Cardiac septum (tissue), 1 donor: ENCODE data around the gene TMEM190. TPM values are rescaled to one million over a fixed set of nuclear protein-coding genes. Genes with fewer than 3 reads are reported as not detected.

ENCODE experiments used
- DNase-seq: peaks from one replicate; pipeline ENCODE4 v3.0.0-alpha.2; 2020; ENCODE audit warnings: low spot score
- intact Hi-C: fragments of 100-400 bp; cut with DNase I; formaldehyde crosslinking; loops from one replicate; pipeline ENCODE4 v1.14.0; 2022
- total RNA-seq: library from RNA; stranded (reverse); fragmentation: NEBNext Ultra II Directional; extraction: Animal tissue kit (Norgen Biotek cat#: 25700); gene quantifications from one replicate; pipeline ENCODE4 v1.2.1, GENCODE V29; 2021
- donor health status: DM: no; HTN: no; CAD: no.

TMEM190 gene
- total RNA-seq, 1 donor from 2014 or later = not detected

DNA sequence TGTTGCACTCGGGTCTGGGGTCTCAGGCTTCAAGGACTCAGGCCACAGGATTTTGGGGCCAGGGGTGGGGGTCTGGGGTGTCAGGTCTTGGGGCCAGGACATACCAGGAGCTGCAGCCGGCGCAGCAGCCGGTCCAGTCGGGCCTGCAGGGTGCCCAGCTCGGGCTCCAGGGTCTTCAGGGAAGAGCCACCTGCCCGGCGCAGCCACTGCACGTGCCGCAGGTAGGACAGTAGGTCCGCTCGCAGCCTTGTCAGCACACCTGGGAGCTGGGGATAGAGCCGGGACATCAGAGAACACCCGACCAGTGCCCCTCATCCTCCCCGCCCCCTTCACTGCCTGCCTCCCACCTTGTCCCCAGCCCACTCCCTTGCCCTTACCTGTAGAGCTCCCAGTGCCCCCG, 8.5 kb upstream of the TMEM190 start:
- DNase-seq = no peak
- intact Hi-C loops = no loop called here

DNA sequence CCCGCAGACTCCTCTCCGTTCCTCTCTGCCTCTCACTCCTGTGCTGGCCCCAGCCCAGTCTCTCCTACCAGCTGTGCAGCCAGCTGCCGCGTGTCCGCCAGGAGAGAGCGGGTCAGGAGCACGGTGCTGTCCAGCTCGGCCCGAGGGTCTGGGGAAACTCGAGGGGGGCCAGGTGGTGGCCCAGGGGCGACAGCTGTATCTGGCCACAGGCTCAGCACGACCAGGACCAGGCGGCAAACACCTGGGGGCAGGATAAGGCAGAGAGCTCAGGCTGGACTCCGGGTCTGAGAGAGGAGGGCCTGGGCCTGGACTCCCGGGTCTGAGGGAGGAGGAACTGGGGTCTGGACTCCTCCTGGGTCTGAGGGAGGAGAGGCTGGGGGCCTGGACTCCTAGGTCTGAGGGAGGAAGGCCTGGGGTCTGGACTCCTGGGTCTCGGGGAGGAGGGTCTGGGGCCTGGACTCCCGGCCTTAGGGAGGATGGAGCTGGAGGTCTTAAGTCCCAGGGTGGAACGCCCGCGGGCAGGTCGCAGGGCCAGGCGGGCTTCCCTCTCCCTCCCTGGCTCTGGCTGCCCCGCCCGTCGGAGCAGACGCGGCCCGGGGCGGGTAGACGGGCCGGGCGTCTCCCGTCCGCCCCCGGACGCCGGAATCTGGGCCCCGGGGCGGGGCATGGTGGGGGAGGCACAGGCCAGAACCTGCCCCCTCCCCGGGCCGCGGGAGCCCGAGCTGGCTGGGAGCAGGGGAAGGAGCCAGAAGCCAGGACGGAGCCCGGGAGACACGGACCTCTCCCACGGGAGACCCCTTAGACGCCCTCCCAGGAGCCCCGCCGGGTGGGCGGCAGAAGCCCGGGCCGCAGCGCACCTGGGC, 7.7 kb upstream of the TMEM190 start:
- intact Hi-C loops = no loop called here
- no peak for DNase-seq

DNA sequence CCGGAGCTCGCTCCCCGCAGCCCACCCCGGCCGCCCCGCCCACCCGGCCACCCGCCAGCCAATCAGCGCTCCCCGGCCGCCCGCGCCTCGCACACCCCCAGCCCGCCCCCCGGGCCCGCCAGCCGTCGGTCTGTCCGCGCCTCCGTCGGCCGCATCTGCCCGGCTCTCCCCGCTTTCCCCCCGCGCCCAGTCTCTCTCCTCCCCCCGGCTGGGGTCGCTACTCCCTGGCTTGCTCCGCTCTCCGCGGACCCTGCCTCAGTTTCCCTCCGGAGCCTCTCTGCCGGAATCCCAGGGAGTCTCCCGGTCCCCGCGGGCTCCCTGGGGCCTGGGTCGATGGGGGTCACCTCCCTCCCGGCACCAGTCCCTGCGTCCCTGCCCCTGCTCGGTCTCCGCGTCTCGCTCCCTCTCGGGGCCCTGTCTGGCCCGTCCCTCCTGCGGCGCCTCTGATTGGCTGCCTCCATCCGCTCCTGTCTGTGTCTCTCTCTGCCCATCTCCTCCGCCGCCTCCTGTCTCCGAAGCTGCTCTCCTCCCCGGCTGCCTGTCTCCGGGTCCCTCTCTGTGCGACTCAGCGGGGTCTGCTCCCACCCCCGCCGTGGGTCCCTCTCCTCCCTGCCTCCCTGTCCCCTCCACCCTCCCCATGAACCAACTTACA, 6.8 kb upstream of the TMEM190 start:
- DNase-seq = no peak
- intact Hi-C loops = no loop called here

DNA sequence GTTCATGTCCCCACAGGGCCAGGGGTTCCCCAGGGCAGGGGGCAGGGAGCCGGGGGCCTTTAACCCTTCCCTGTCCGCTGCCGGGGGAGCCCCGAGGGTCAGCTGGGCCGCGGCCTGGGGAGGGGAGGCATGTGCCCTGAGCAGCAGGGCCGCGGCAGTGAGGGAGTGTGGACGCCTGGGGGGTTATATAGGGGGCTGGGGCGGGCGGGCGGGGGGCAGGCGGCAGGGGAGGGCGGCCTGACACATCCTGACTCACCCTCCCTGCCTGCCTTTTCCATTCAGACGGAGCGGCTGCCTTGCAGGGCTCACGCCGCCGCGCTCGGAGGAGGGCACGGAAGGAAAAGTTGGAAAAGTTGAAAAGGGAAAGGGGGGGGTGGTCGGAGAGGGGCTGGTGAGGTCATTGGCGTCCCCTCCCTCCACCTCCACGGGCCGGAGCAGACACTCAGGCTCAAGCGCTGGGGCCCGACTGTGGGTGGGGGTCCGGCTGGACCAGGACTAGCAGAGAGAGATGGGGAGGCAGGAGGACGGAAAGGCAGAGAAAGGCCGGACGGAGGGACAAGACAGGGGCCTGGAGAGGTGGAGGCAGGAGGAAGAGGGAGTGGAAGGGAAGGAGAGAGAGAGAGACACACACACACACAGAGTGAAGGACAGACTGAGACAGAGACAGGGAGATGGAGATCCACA, 6.2 kb upstream of the TMEM190 start, which contains the start of gene IL11:
IL11 (minus strand) TSS at position 159 of the 684 bp plus-strand sequence; CDS start at position 6, 153 bp downstream.
- intact Hi-C loops = no loop called here
- no peak for DNase-seq

DNA sequence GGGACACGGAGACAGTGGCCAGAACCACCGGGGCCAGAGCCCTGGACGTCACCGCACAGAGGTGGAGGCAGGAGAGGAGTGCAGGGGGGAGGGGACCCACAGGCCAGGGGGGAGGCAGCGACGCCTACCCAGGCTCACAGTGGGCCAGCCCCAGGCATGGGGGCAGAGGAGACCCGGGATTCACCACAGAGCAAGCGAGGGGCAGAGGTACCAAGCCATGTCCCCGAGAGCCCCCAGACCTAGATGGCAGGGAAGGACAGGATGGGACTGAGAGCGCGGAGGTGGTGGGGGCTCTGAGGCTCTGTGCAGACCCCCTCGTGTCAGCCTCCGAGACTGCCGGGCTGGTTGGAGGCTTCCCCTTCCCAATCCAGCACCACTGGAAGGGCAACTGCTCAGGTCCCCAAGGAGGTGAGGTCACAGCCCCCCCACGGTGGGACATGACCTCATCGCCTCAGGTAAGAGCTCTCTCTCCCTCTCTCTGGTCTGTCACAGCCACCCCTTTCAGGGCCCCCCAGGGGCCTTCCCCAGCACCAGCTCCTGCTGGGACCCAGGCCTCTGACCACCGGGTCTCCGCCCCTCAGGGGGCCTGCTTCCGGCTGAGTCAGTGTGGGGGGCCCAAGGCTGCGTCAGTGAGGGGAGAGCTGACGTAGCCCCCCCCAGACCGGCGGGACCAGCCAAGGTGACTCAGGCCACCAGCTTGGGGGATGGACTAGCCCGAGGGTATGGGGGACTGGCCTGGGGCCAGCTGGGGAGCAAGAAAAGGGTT, 4.1 kb upstream of the TMEM190 start:
- no peak for DNase-seq

DNA sequence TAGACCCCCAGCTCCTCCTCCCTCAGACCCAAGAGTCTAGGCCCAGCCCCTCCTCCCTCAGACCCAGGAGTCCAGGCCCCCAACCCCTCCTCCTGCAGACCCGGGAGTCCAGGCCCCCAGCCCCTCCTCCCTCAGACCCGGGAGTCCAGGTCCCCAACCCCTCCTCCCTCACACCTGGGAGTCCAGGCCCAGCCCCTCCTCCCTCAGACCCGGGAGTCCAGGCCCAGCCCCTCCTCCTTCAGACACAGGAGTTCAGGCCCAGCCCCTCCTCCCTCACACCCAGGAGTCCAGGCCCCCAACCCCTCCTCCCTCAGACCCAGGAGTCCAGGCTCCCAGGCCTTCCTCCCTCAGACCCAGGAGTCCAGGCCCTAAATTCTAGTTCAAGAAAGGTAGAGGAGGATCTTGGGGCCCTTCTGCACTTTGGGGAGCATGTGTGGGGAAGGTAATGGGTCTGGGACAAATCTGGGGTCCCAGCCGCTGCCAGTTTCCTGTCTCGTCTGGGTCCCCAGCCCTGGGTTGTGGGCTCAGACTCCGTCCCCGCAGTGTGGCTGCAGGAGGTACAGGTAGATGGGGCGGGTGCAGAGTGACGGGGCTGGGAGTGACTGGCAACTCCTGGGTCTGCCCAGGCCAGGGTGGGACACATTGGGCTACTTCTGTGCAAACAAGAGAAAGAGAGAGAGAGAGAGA, 3.2 kb upstream of the TMEM190 start:
- no peak for DNase-seq
- intact Hi-C loops = no loop called here

More for the DNA sequence above, 4.1 kb upstream of the TMEM190 start:
- intact Hi-C loops = no loop called here

DNA sequence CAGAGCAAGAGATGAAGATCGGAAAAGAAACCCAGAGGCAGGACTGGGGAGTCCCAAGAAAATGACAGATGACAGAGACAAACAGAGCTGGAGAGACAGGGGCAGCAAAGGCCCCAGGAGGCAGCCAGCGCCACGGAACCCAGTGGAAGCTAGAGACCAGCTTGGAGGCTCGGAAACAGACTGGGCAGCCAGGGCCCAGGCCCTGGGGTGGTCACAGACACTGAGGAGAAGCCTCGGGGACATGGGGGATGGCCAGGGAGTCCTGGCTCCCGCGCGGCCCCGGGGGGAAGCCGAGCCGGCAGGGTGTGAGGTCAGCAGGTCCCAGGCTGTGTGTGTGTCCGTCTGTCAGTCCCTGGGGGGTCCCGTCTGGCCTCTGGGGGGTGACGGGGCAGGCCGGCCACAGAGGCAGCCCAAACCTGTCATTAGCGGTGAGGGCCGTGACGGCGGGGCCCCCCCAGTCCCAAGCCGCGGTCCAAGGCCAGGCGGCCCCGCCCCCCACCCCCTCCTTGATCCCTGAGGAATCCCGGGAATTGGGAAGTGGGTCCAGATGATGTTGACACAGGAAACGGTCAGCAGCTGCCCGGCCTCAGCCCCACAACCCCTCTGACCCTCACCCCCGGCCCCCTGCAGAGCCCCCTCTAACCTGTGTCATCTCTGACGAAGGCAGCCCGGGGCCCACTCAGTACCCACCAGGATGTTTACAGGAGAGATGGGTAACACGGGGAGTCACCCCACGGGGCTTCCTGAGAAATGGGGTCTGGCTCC, 2.5 kb upstream of the TMEM190 start:
- intact Hi-C loops = no loop called here
- no peak for DNase-seq

DNA sequence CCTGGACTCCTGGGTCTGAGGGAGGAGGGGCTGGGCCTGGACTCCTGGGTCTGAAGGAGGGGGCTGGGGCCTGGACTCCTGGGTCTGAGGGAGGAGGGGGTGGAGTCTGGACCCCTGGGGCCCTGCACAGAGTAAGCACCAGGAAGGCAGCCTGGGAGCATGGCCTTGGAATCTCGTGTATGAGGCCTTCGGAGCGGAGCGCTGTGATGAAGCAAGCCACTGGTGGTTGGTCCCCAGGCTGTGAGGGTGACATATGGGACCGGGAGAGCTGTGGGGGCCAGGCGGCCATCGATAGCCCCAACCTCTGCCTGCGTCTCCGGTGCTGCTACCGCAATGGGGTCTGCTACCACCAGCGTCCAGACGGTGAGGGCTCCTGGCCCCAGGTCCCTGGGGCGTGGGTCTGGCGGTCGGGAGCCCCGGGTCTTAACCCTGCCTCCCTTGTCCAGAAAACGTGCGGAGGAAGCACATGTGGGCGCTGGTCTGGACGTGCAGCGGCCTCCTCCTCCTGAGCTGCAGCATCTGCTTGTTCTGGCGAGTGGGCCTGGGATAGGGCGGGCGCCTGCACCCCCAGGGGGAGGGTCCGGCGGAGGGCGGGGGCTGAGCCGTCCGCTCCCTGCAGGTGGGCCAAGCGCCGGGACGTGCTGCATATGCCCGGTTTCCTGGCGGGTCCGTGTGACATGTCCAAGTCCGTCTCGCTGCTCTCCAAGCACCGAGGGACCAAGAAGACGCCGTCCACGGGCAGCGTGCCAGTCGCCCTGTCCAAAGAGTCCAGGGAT, 918 bp downstream of the TMEM190 start:
- no peak for DNase-seq
- intact Hi-C loops = no loop called here

DNA sequence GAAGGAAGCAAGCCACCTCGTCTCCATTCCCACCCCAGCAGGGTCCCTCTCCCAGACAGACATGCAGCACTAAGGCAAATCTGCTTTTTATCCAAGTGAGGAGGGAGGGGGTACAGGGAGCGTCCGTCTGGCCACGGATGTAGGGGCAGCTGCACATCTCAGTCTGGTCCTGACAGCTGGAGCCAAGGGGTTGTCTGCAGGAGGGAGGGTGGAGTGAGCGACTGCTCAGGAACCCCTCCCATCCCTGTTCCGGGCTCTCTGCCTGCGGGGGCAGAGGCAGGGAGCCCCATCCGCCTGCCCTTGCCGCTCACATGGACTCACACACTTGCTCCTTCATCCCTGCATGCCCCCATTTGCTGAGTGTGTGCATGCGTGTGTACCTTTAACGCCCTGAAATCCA, 2.5 kb downstream of the TMEM190 start:
- intact Hi-C loops = no loop called here
- DNase-seq = no peak

DNA sequence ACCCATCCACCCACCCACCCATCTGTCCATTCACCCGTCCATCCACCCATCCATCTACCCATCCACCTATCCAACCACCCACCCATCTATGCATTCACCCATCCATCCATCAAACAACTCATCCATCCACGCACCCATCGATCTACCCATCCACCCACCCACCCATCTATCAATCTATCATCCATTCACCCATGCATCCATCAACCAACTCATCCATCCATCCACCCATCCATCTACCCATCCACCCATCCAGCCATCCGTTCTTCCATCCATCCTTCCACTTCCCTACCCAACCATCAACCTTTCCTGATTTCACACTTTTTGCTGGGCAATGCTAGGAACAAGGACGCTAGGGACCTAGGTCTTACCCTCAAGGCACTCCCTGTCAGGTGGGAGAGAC, 5.4 kb downstream of the TMEM190 start:
- intact Hi-C loops = no loop called here
- DNase-seq = no peak

DNA sequence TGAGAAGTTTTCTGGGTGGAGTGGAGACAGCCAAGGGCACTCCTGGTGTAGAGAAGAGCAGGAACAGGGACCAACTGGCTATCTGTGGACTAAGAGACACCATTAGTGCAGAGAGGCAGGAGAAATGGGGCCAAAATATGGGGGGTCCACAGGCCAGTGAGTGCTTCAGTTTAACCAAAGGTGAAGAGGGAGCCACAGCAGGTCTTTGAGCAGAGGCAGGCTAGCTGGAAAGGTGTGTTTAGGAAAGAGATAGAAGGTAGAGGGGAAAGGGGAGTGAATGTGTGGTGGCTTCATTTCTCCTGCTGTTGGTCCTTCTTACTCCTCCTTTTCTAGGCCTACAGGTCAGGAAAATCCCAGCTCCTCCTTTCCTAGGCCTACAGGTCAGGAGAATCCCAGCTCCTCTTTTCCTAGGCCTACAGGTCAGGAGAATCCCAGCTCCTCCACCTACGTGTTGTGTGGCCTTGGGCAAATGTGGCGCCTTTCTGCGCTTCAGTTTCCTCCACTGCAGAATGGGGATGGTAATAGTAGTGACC, 6.0 kb downstream of the TMEM190 start:
- DNase-seq = no peak
- intact Hi-C loops = no loop called here

DNA sequence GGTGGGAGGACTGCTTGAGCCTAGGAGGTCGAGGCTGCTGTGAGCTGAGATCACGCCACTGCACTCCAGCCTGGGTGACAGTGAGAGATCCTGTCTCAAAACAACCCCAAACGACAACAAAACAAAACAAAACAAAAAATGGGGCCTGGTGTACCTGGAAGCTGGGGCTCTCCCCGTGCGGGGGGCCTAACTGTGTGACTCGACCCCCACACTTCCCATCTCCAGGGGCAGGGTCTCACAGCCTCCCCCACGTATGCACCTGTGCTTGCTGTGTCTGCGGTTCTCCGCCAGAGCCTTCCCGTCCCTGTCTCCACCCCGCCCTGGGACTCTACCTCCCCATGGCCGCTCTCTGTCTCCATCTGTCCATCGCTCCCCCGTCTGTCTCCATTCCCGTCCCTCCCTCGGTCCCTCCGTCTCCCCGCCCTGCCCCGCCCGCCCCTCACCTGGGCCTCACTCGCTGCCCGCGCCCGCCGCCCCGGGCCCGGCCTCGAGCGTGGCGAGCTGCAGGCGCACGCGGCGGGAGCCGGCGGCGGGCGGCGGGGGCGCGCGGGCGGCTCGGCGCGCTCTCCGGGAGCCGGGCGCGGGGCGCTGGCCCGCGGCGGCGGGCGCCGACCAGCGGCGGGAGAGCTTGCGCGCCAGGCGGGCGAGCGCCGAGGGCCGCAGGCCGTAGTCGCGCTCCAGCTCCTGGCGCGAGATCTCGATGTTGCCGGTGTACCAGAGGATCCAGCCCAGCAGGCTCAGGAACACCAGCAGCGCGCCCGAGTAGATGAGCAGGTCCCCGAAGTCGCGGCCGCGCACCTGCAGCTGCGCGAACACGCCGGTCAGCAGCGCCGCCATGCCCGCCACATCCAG, 6.9 kb downstream of the TMEM190 start:
- intact Hi-C loops = loop anchor here (2.0 kb wide), 1 partner anchor 83 kb away; no protein-coding TSS in a partner anchor
- DNase-seq = no peak

DNA sequence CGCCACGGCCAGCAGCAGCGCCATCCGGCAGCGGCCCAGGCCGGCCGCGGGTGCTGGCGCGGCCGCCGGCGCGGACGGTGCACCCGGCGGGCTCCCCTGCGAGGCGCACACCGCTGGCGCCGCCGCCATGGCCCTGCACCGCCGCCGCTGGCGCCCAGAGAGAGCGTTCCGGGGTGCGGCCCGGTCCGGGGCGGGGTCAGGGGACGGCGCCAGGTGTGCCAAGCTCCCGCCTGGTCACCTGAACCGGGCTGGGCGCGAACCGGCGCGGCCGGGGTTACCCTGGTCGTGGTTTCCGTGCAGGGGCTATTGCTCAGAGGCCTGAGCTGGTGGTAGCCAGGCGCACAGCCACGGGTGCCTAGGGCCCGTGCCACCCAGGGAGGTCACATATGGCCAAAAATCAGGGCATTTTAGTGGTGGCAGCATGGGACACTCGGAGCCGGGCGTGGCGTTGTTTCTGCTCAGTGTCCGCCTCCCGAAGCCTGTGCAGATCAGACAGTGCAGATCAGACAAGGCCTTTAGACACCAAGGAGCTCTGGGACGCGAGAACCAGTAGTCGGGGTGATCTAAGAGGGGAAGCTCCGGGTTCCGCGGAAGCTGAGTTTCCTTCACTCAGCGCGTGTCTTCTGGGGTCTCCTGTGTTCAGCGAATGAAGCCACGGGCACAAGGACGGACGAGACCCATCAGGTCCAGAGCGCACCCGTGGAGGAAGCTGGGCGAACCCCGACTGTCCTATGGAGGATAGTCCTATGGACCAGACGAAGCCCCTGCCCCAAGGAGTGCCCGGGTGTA, 7.7 kb downstream of the TMEM190 start, which contains the start of gene TMEM238:
TMEM238 (minus strand) TSS at position 162 of the 789 bp plus-strand sequence; CDS start at position 129, 33 bp downstream.
- intact Hi-C loops = loop anchor here (2.0 kb wide), 1 partner anchor 84 kb away; no protein-coding TSS in a partner anchor
- peak; percentile 80 for DNase-seq

DNA sequence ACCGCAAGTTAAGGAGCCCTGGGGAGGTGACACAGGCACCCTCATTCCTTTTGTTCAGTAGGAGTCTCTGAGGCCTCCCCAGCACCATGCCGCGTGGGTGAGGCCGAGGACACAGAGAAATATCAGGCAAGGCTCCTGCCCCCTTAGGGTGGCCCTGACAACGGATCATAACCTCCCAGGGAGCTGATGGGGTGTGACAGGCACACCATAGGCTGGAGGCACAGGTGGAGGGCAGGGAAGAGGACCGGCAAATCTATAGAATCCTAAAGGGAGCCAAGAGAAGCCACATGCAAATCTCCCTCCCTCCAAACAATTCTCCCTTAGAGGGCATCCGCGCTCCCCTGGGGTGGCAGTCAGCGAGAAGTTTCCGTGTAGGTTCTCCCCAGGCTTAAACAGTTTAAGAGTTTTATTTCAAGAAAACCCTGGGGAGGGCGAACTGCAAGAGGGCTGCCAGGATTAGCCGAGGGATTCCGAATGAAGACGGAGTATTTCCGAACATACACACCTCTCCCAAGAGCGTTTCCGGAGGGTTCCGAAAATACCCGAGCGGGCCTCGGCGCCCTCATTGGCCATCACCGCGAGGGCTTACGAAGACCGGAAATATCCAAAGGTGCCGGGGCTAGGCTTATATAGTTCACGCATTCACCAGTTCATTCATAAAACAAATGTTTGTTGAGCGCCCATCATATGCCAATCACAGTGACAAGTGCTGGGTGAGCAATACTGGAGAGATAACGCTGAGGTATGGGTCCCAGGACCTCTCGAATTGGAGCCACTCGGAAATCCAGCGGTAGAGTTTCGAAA, 8.5 kb downstream of the TMEM190 start:
- intact Hi-C loops = loop anchor here (1.0 to 2.0 kb wide), 2 partner anchors 46 to 84 kb away; partner anchors contain the start of gene KMT5C
- peak; percentile 97 for DNase-seq
